Measurements from ENCODE around the gene DOHH. TPM values are rescaled to one million over a fixed set of nuclear protein-coding genes. Genes with fewer than 3 reads are reported as not detected.

Gene DOHH
- total RNA-seq, 1 experiment from 2014 or later, result 51.4 TPM

- DNase-seq, result no peak
- Histone ChIP-seq H3K9me2 (replicated peaks; ENCODE audit: low read length) (no peaks in the 10 kb centered on the region), H3K79me2 (ENCODE audit: low read length) (no peaks in the 10 kb centered on the region), H4K20me1 (ENCODE audit: low read length) (no peaks in the 10 kb centered on the region), H3K9ac (ENCODE audit: low read length) (no peak overlapping the region), H3F3A (ENCODE audit: low read length, unreplicated experiment) (no peaks in the 10 kb centered on the region), H3K4me1 (ENCODE audit: insufficient read depth, low read length) (no peaks in the 10 kb centered on the region), H3K9me3 (ENCODE audit: low read length) (no peaks in the 10 kb centered on the region), H3K27ac (ENCODE audit: low read length) (no peak overlapping the region), H3K36me3 (ENCODE audit: low read depth, low read length) (no peaks in the 10 kb centered on the region; the same call in 1 of the 2 replicates), H3K27me3 (ENCODE audit: low read length) (no peaks in the 10 kb centered on the region), H3K4me3 (ENCODE audit: low read length) (no peak overlapping the region), H3K4me2 (ENCODE audit: low read length) (no peak overlapping the region), H2AFZ (ENCODE audit: low read length) (no peak overlapping the region)
- ChIA-PET POLR2A (ENCODE audit: unreplicated experiment) (no interaction called here), CTCF (no interaction called here)
- intact Hi-C loops (cut with micrococcal nuclease), result no loop called here
- ATAC-seq, result no peak
- no TSS peak for BruUV-seq (replicated peaks)
- TF ChIP-seq EZH2 (IDR thresholded peaks at IDR 0.05; ENCODE audit: low read length, unreplicated experiment) (no peak), EZH2phosphoT487 (IDR thresholded peaks at IDR 0.05; ENCODE audit: borderline replicate concordance, low read length) (no peak), CTCF (conservative IDR thresholded peaks at IDR 0.05; ENCODE audit: low read depth, low read length) (no peak)
Observed at GRCh38 chr19:3528539-3529211, 28.2 kb upstream of the DOHH start.

GRCh38 chr19:3528080-3528479, 27.6 kb upstream of the DOHH start:
- intact Hi-C loops (cut with micrococcal nuclease), result no loop called here

More at GRCh38 chr19:3528080-3528479, 27.6 kb upstream of the DOHH start:
- no peaks in the 10 kb centered on the region for H3K79me2 ChIP-seq (ENCODE audit: low read length)
- no TSS peak for BruUV-seq (replicated peaks)
- H3K4me3 ChIP-seq (ENCODE audit: low read length), result no peak overlapping the region
- H3K36me3 ChIP-seq (ENCODE audit: low read depth, low read length), result no peaks in the 10 kb centered on the region; the same call in 1 of the 2 replicates
- CTCF ChIA-PET, result no interaction called here
- H3K4me2 ChIP-seq (ENCODE audit: low read length), result no peak overlapping the region
- H3F3A ChIP-seq (ENCODE audit: low read length, unreplicated experiment), result no peaks in the 10 kb centered on the region
- no peak overlapping the region for H3K27ac ChIP-seq (ENCODE audit: low read length)
- no peaks in the 10 kb centered on the region for H3K9me2 ChIP-seq (replicated peaks; ENCODE audit: low read length)
- no peak overlapping the region for H2AFZ ChIP-seq (ENCODE audit: low read length)
- POLR2A ChIA-PET (ENCODE audit: unreplicated experiment), result no interaction called here
- no peaks in the 10 kb centered on the region for H3K4me1 ChIP-seq (ENCODE audit: insufficient read depth, low read length)
- H3K9ac ChIP-seq (ENCODE audit: low read length), result no peak overlapping the region
- no peaks in the 10 kb centered on the region for H3K27me3 ChIP-seq (ENCODE audit: low read length)
- no peak for ATAC-seq
- no peaks in the 10 kb centered on the region for H3K9me3 ChIP-seq (ENCODE audit: low read length)
- TF ChIP-seq EZH2 (IDR thresholded peaks at IDR 0.05; ENCODE audit: low read length, unreplicated experiment), result no peak
- no peak for TF ChIP-seq EZH2phosphoT487 (IDR thresholded peaks at IDR 0.05; ENCODE audit: borderline replicate concordance, low read length)
- TF ChIP-seq CTCF (conservative IDR thresholded peaks at IDR 0.05; ENCODE audit: low read depth, low read length), result no peak
- no peak for DNase-seq
- no peaks in the 10 kb centered on the region for H4K20me1 ChIP-seq (ENCODE audit: low read length)

All from PC-3 (cell line).